Measurements from ENCODE around the gene TLR5.

TLR5 gene

DNA sequence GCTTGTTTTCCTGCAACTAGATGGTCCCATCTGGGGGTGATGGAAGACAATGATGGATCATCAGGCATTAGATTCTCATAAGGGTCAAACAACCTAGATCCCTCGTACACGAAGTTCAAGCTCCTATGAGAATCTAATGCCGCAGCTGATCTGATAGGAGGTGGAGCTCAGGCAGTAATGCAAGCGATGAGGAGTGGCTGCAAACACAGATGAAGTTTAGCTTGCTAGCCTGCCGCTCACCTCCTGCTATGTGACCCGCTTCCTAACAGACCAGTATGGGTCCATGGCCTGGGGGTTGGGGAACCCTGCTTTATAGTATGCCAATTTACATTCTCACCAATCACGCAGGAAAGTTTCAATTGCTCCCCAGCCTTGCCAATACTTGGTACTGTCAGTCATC, 37.5 kb downstream of the TLR5 start:
- WGBS, 2 donors (ENCODE audit: extremely low coverage in 2 of 2, insufficient read length in 2 of 2, insufficient replicate concordance in 1 of 2) = no CpG with 5 or more reads among the region's 7 CpGs
- no peaks in the 10 kb centered on the region for H3K9me3 ChIP-seq (replicated peaks in 1 of 2; ENCODE audit: control insufficient read depth in 2 of 2, insufficient read depth in 1 of 2, low read depth in 1 of 2, low read length in 2 of 2)
- no peaks in the 10 kb centered on the region for H3K36me3 ChIP-seq (replicated peaks in 1 of 2; ENCODE audit: control insufficient read depth in 2 of 2, insufficient read depth in 2 of 2, low read length in 2 of 2)
- H3K27me3 ChIP-seq (ENCODE audit: control insufficient read depth in 3 of 3, insufficient read depth in 3 of 3, low read depth in 1 of 3, low read length in 3 of 3) = no peaks in the 10 kb centered on the region
- H2BK120ac ChIP-seq (ENCODE audit: low read depth, low read length) = no peak overlapping the region
- H4K91ac ChIP-seq (ENCODE audit: low read depth, low read length, poor library complexity) = no peak overlapping the region
- H3K18ac ChIP-seq (ENCODE audit: low read length) = no peak overlapping the region
- H3K4me1 ChIP-seq (ENCODE audit: control insufficient read depth in 2 of 2, insufficient read depth in 1 of 2, low read depth in 1 of 2, low read length in 2 of 2) = peaks cover 0 to 2% of the 10 kb centered on the region in 2 donors
- no peak overlapping the region for H2BK15ac ChIP-seq (ENCODE audit: low read length)
- H3K4me2 ChIP-seq (ENCODE audit: insufficient read depth, low read length, poor library complexity, severe bottlenecking) = no peak overlapping the region
- no peak overlapping the region for H3K9ac ChIP-seq (ENCODE audit: low read depth, low read length, poor library complexity)
- no peak overlapping the region for H3K4ac ChIP-seq (ENCODE audit: low read length)
- H3K27ac ChIP-seq (replicated peaks; ENCODE audit: low read length) = no peak overlapping the region
- H2AFZ ChIP-seq (ENCODE audit: low read length) = no peak overlapping the region
- no peak overlapping the region for H3K23ac ChIP-seq (ENCODE audit: low read depth, low read length, poor library complexity)
- no peak overlapping the region for H2BK5ac ChIP-seq (ENCODE audit: low read length)
- no peak for DNase-seq (ENCODE audit: low spot score)
- no peaks in the 10 kb centered on the region for H3K79me1 ChIP-seq (ENCODE audit: low read depth, low read length)
- no peak overlapping the region for H4K8ac ChIP-seq (ENCODE audit: low read depth, low read length)
- no peak overlapping the region for H3K4me3 ChIP-seq (ENCODE audit: low read length in 2 of 2)
- H3K14ac ChIP-seq (ENCODE audit: low read length) = no peak overlapping the region
- no peak overlapping the region for H2AK5ac ChIP-seq (ENCODE audit: low read depth, low read length)
- H2BK12ac ChIP-seq (ENCODE audit: low read length) = no peak overlapping the region

DNA sequence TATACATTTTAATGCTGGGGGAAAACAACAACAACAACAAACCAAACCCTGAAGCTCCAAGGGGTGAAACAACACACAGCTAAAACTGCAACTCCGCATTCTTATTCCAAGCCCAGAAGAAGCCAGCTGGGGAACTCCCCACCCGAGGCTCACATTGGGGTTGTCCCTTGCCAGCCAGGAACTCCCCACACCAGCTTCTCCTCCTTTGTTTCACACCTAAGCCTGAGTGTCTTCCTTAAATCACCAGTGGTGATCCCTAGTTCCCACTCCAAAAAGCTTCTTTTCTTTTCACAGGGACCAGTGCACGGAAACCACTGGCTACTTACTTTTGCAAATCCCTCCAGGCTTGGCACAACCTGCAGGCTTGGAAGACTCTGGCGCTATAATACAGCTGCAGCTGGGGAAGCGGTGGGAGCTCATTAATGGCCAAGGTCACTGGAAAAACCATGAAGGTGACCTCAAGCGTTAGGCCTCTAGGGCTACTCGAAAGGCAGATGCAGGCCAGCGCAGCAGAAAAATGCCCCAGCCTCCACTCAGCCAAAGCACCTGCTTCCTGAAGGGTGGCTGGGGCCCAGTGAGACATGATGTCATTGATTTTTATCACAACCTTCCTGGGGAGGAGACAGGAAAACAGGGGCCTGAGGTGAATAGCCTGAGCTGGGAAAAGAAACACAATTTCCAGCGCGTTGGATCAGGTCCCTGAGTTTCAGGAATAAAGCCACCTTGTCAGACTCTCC, 40.1 kb downstream of the TLR5 start:
- Histone ChIP-seq H2BK120ac (ENCODE audit: low read depth, low read length) (no peak overlapping the region), H3K4ac (ENCODE audit: low read length) (no peak overlapping the region), H3K4me1 (ENCODE audit: control insufficient read depth in 2 of 2, insufficient read depth in 1 of 2, low read depth in 1 of 2, low read length in 2 of 2) (peaks cover 0 to 2% of the 10 kb centered on the region in 2 donors), H3K4me2 (ENCODE audit: insufficient read depth, low read length, poor library complexity, severe bottlenecking) (no peak overlapping the region), H2AK5ac (ENCODE audit: low read depth, low read length) (no peak overlapping the region), H3K9me3 (replicated peaks in 1 of 2; ENCODE audit: control insufficient read depth in 2 of 2, insufficient read depth in 1 of 2, low read depth in 1 of 2, low read length in 2 of 2) (no peaks in the 10 kb centered on the region), H3K4me3 (ENCODE audit: low read length in 2 of 2) (no peak overlapping the region), H3K36me3 (replicated peaks in 1 of 2; ENCODE audit: control insufficient read depth in 2 of 2, insufficient read depth in 2 of 2, low read length in 2 of 2) (no peaks in the 10 kb centered on the region), H3K18ac (ENCODE audit: low read length) (no peak overlapping the region), H4K8ac (ENCODE audit: low read depth, low read length) (no peak overlapping the region), H3K14ac (ENCODE audit: low read length) (no peak overlapping the region), H2BK5ac (ENCODE audit: low read length) (no peak overlapping the region), H2BK12ac (ENCODE audit: low read length) (no peak overlapping the region), H3K79me1 (ENCODE audit: low read depth, low read length) (no peaks in the 10 kb centered on the region), H3K23ac (ENCODE audit: low read depth, low read length, poor library complexity) (no peak overlapping the region), H2BK15ac (ENCODE audit: low read length) (no peak overlapping the region), H4K91ac (ENCODE audit: low read depth, low read length, poor library complexity) (no peak overlapping the region), H3K27ac (replicated peaks; ENCODE audit: low read length) (no peak overlapping the region), H3K9ac (ENCODE audit: low read depth, low read length, poor library complexity) (no peak overlapping the region), H3K27me3 (ENCODE audit: control insufficient read depth in 3 of 3, insufficient read depth in 3 of 3, low read depth in 1 of 3, low read length in 3 of 3) (no peaks in the 10 kb centered on the region), H2AFZ (ENCODE audit: low read length) (no peak overlapping the region)
- no peak for DNase-seq (ENCODE audit: low spot score)
- WGBS, 2 donors (ENCODE audit: extremely low coverage in 2 of 2, insufficient read length in 2 of 2, insufficient replicate concordance in 1 of 2) = no CpG with 5 or more reads among the region's 10 CpGs

DNA sequence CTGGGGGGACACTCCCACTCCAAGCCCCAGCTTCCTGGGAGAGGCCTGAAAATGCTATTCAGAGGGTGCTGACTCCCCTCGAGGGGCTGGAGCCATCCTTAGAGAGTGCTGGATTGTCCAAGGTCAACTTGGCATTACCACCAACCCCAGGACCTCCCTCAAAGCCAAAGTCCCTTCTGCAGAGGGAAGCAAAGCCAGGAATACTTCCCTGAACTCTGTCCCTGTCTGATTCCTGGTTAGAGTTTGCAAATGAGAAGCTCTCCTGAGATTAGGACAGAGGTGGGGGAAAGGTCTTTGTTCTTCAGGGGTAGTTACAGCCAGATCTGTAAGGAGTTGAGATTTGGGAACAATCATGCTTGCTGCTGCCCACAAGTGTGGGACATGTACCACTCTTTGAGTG, 45.3 kb downstream of the TLR5 start:
- H2AK5ac ChIP-seq (ENCODE audit: low read depth, low read length) = no peak overlapping the region
- no peaks in the 10 kb centered on the region for H3K9me3 ChIP-seq (replicated peaks in 1 of 2; ENCODE audit: control insufficient read depth in 2 of 2, insufficient read depth in 1 of 2, low read depth in 1 of 2, low read length in 2 of 2)
- no peaks in the 10 kb centered on the region for H3K79me1 ChIP-seq (ENCODE audit: low read depth, low read length)
- H3K4me3 ChIP-seq (ENCODE audit: low read length in 2 of 2) = no peak overlapping the region
- no peak overlapping the region for H4K8ac ChIP-seq (ENCODE audit: low read depth, low read length)
- no peaks in the 10 kb centered on the region for H3K27me3 ChIP-seq (ENCODE audit: control insufficient read depth in 3 of 3, insufficient read depth in 3 of 3, low read depth in 1 of 3, low read length in 3 of 3)
- no peak overlapping the region for H2AFZ ChIP-seq (ENCODE audit: low read length)
- H2BK5ac ChIP-seq (ENCODE audit: low read length) = no peak overlapping the region
- H3K14ac ChIP-seq (ENCODE audit: low read length) = no peak overlapping the region
- WGBS, 2 donors (ENCODE audit: extremely low coverage in 2 of 2, insufficient read length in 2 of 2, insufficient replicate concordance in 1 of 2) = no CpG with 5 or more reads among the region's 1 CpG
- H2BK12ac ChIP-seq (ENCODE audit: low read length) = no peak overlapping the region
- H3K27ac ChIP-seq (replicated peaks; ENCODE audit: low read length) = no peak overlapping the region
- H3K4ac ChIP-seq (ENCODE audit: low read length) = no peak overlapping the region
- no peaks in the 10 kb centered on the region for H3K36me3 ChIP-seq (replicated peaks in 1 of 2; ENCODE audit: control insufficient read depth in 2 of 2, insufficient read depth in 2 of 2, low read length in 2 of 2)
- DNase-seq (ENCODE audit: low spot score) = no peak
- no peak overlapping the region for H3K4me2 ChIP-seq (ENCODE audit: insufficient read depth, low read length, poor library complexity, severe bottlenecking)
- H3K18ac ChIP-seq (ENCODE audit: low read length) = peak overlapping the region; percentile 9
- no peak overlapping the region for H2BK120ac ChIP-seq (ENCODE audit: low read depth, low read length)
- no peak overlapping the region for H3K23ac ChIP-seq (ENCODE audit: low read depth, low read length, poor library complexity)
- no peak overlapping the region for H2BK15ac ChIP-seq (ENCODE audit: low read length)
- H3K4me1 ChIP-seq (ENCODE audit: control insufficient read depth in 2 of 2, insufficient read depth in 1 of 2, low read depth in 1 of 2, low read length in 2 of 2) = no peaks in the 10 kb centered on the region
- H3K9ac ChIP-seq (ENCODE audit: low read depth, low read length, poor library complexity) = no peak overlapping the region
- no peak overlapping the region for H4K91ac ChIP-seq (ENCODE audit: low read depth, low read length, poor library complexity)

DNA sequence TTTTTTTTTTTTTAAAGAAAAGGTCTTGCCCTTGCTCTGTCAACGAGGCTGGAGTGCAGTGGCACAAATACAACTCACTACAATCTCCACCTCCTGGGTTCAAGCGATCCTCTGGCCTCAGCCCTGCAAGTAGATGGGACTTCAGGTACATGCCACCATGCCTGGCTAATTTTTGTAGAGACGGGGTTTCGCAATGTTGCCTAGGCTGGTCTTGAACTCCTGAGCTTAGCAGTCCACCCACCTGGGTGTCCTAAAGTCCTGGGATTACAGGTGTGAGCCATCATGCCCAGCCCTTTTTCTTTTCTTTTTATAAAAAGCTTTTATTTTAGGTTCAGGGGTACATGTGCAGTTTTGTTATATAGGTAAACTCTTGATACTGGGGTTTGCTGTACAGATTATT, 47.2 kb downstream of the TLR5 start:
- no peak overlapping the region for H2BK15ac ChIP-seq (ENCODE audit: low read length)
- WGBS, 2 donors (ENCODE audit: extremely low coverage in 2 of 2, insufficient read length in 2 of 2, insufficient replicate concordance in 1 of 2) = no CpG with 5 or more reads among the region's 4 CpGs
- H3K4ac ChIP-seq (ENCODE audit: low read length) = no peak overlapping the region

More for the DNA sequence above, 47.2 kb downstream of the TLR5 start:
- Histone ChIP-seq H3K36me3 (replicated peaks in 1 of 2; ENCODE audit: control insufficient read depth in 2 of 2, insufficient read depth in 2 of 2, low read length in 2 of 2) (no peaks in the 10 kb centered on the region), H2BK5ac (ENCODE audit: low read length) (no peak overlapping the region), H3K27ac (replicated peaks; ENCODE audit: low read length) (no peak overlapping the region), H3K18ac (ENCODE audit: low read length) (no peak overlapping the region), H2BK12ac (ENCODE audit: low read length) (no peak overlapping the region), H2AFZ (ENCODE audit: low read length) (no peak overlapping the region), H3K4me1 (ENCODE audit: control insufficient read depth in 2 of 2, insufficient read depth in 1 of 2, low read depth in 1 of 2, low read length in 2 of 2) (no peaks in the 10 kb centered on the region), H3K79me1 (ENCODE audit: low read depth, low read length) (no peaks in the 10 kb centered on the region), H3K14ac (ENCODE audit: low read length) (no peak overlapping the region), H4K91ac (ENCODE audit: low read depth, low read length, poor library complexity) (no peak overlapping the region), H3K4me2 (ENCODE audit: insufficient read depth, low read length, poor library complexity, severe bottlenecking) (no peak overlapping the region), H3K9ac (ENCODE audit: low read depth, low read length, poor library complexity) (no peak overlapping the region), H2AK5ac (ENCODE audit: low read depth, low read length) (no peak overlapping the region), H3K27me3 (ENCODE audit: control insufficient read depth in 3 of 3, insufficient read depth in 3 of 3, low read depth in 1 of 3, low read length in 3 of 3) (no peaks in the 10 kb centered on the region), H2BK120ac (ENCODE audit: low read depth, low read length) (no peak overlapping the region), H3K23ac (ENCODE audit: low read depth, low read length, poor library complexity) (no peak overlapping the region), H3K9me3 (replicated peaks in 1 of 2; ENCODE audit: control insufficient read depth in 2 of 2, insufficient read depth in 1 of 2, low read depth in 1 of 2, low read length in 2 of 2) (no peaks in the 10 kb centered on the region), H4K8ac (ENCODE audit: low read depth, low read length) (no peak overlapping the region), H3K4me3 (ENCODE audit: low read length in 2 of 2) (no peak overlapping the region)
- DNase-seq (ENCODE audit: low spot score) = no peak

Data from neuronal stem cell (in vitro differentiated cells).